HepG2 (cell line): ENCODE results near the gene PEX3. TPM values are rescaled to one million over a fixed set of nuclear protein-coding genes. Genes with fewer than 3 reads are reported as not detected.
"Not testable (repeated sequence)": the region's sequence is repeated elsewhere in the genome, so short reads cannot be mapped to it uniquely, and the experiment has no call there.

Experiments used
- ATAC-seq: fragments of 200-7000 bp; cut with Tn5 transposase; 3 replicates; pipeline ENCODE4 v1.9.1; 2020; ENCODE audit warnings: mild to moderate bottlenecking, moderate library complexity
- BruUV-seq: library from RNA; stranded (reverse); fragments of 400-500 nt; replicated peaks from 2 replicates; lab custom pipeline; 2021; lab: Mats Ljungman, UMichigan
- CTCF ChIA-PET: fragments of 300-600 bp; formaldehyde crosslinking; extraction: SDS; loops from one replicate; lab custom pipeline; 2021; ENCODE audit warnings: low total read pairs, inconsistent platforms, low intra/inter-chr PET ratio; lab: Yijun Ruan, JAX
- POLR2A ChIA-PET: fragments of 350-600 bp; sonication (Branson Sonifier 250); formaldehyde crosslinking; loops from one replicate; lab custom pipeline; 2020; ENCODE audit warnings: antibody characterized with exemption, inconsistent platforms; lab: Yijun Ruan, JAX
- DNase-seq: peaks from one replicate; pipeline ENCODE4 v3.0.0-alpha.2; 2015; ENCODE audit warnings: low spot score
- FAIRE-seq: peaks from 3 replicates; lab custom pipeline; 2011; peaks lifted over from hg19 to GRCh38; lab: Jason Lieb, UNC
- H2AFZ ChIP-seq: one replicate; pipeline ENCODE4 v1.6.1; 2011; ENCODE audit warnings: low read length, inconsistent platforms
- H3K27ac ChIP-seq: fragments of 300-600 bp; 3 replicates; pipeline ENCODE4 v1.8.0; 2011; ENCODE audit warnings: mixed run types, mild to moderate bottlenecking, mixed read lengths, low read length, inconsistent platforms; ENCODE audit not compliant: insufficient read depth; ENCODE audit errors: extremely low read length
- H3K27me3 ChIP-seq, 2 experiments: fragments of 200-600 bp in 1 of 2; 2 replicates in 1 of 2; 3 replicates in 1 of 2; pipeline versions ENCODE4 v1.6.0 to v1.8.0; 2011; ENCODE audit warnings: low read length in 2 of 2, mild to moderate bottlenecking in 2 of 2, moderate library complexity in 2 of 2, inconsistent platforms in 1 of 2; ENCODE audit not compliant: insufficient read depth in 2 of 2, control insufficient read depth in 1 of 2
- H3K36me3 ChIP-seq, 2 experiments: fragments of 200-600 bp in 1 of 2; replicated peaks in 1 of 2; 2 replicates in 1 of 2; 3 replicates in 1 of 2; pipeline versions ENCODE4 v1.5.1 to v1.8.0; 2011; ENCODE audit warnings: low read length in 2 of 2, inconsistent platforms in 1 of 2; ENCODE audit not compliant: insufficient read depth in 2 of 2, control insufficient read depth in 1 of 2
- H3K4me1 ChIP-seq: 2 replicates; pipeline ENCODE4 v1.5.1; 2012; ENCODE audit warnings: low read length, inconsistent platforms; ENCODE audit not compliant: insufficient read depth
- H3K4me2 ChIP-seq: 2 replicates; pipeline ENCODE4 v1.6.0; 2011; ENCODE audit warnings: low read depth, low read length, inconsistent platforms
- H3K4me3 ChIP-seq, 3 experiments: fragments of 200-600 bp in 1 of 3; sonication (generic), shearing (Covaris generic) in 1 of 3; replicated peaks in 1 of 3; 2 replicates each; pipeline ENCODE4 v1.5.1; 2011 to 2016; ENCODE audit warnings: low read length in 3 of 3, inconsistent platforms in 2 of 3, low read depth in 2 of 3, mild to moderate bottlenecking in 2 of 3, control low read depth in 1 of 3, mixed read lengths in 1 of 3; ENCODE audit not compliant: insufficient read depth in 1 of 3
- H3K79me2 ChIP-seq: one replicate; pipeline ENCODE4 v1.6.1; 2011; ENCODE audit warnings: low read length, inconsistent platforms; ENCODE audit not compliant: insufficient read depth
- H3K9ac ChIP-seq: 2 replicates; pipeline ENCODE4 v1.6.0; 2011; ENCODE audit warnings: mild to moderate bottlenecking, low read depth, low read length, inconsistent platforms; ENCODE audit not compliant: insufficient read depth
- H3K9me3 ChIP-seq: 2 replicates; pipeline ENCODE4 v1.5.1; 2012; ENCODE audit warnings: mild to moderate bottlenecking, low read length
- H4K20me1 ChIP-seq: 2 replicates; pipeline ENCODE4 v1.6.0; 2011; ENCODE audit warnings: inconsistent platforms, mild to moderate bottlenecking, low read length, moderate library complexity; ENCODE audit not compliant: insufficient read depth
- CSRNP2 ChIP-seq: sonication (generic); formaldehyde crosslinking; conservative IDR thresholded peaks from 2 replicates; pipeline ENCODE4 v1.8.0; 2022; ENCODE audit warnings: low read depth, missing genetic modification reagents
- FOXM1 ChIP-seq: sonication (generic); formaldehyde crosslinking; IDR thresholded peaks from 2 replicates; pipeline ENCODE4 v1.5.0; 2020; ENCODE audit warnings: missing genetic modification reagents
- NONO ChIP-seq, 2 experiments: fragments of 450-650 bp in 1 of 2; sonication (generic) in 1 of 2; formaldehyde crosslinking in 1 of 2; IDR thresholded peaks in 1 of 2; conservative IDR thresholded peaks in 1 of 2; 2 replicates each; pipeline versions ENCODE4 v1.6.1 to v1.8.0; 2017 to 2022; ENCODE audit warnings: mild to moderate bottlenecking in 1 of 2, missing genetic modification reagents in 1 of 2, moderate library complexity in 1 of 2
- U2AF2 ChIP-seq: fragments of 200-400 bp; formaldehyde crosslinking; IDR thresholded peaks from 2 replicates; pipeline ENCODE4 v1.6.1; 2017; ENCODE audit warnings: low read depth, mild to moderate bottlenecking, low read length
- ZSCAN9 ChIP-seq: IDR thresholded peaks from 2 replicates; pipeline ENCODE4 v1.6.1; 2016; ENCODE audit warnings: borderline replicate concordance
- whole genome bisulfite sequencing: methylation state at CpG from one replicate; pipeline ENCODE4 v1.1.6; 2017; ENCODE audit warnings: low lambda C conversion rate; 5-methylcytosine and 5-hydroxymethylcytosine counted together
- in situ Hi-C: cut with HindIII; loops from 2 replicates; pipeline ENCODE4 v1.10.0; 2017; ENCODE audit warnings: low pct_unique_long_range_greater_than_20kb; ENCODE audit not compliant: extremely low pct_ligation_motif_present
- intact Hi-C: fragments of 100-400 bp; cut with micrococcal nuclease; formaldehyde crosslinking; loops from one replicate; pipeline ENCODE4 v1.10.0; 2022; ENCODE audit not compliant: unreplicated experiment
- polyA plus RNA-seq, 8 experiments: library from polyadenylated mRNA; depleted of rRNA in 3 of 8; stranded (reverse) in 7 of 8; unstranded in 1 of 8; fragments of >200 nt; fragmentation: Illumina TruSeq in 4 of 8; extraction: Trizol in 4 of 8; gene quantifications; 2 replicates each; pipeline versions ENCODE4 v1.2.1 to v1.2.3, GENCODE V29; 2011 to 2016; ENCODE audit warnings: low read depth in 4 of 8, missing spikeins in 1 of 8, mixed read lengths in 1 of 8; ENCODE audit not compliant: insufficient read depth in 1 of 8
- total RNA-seq, 5 experiments: library from RNA; depleted of rRNA; stranded (reverse); fragments of >200 nt; fragmentation: Illumina TruSeq; extraction: Trizol; gene quantifications; 2 replicates each; pipeline ENCODE4 v1.2.3, GENCODE V29; 2016; ENCODE audit warnings: low read depth in 1 of 5

PEX3 gene
- total and polyA plus RNA-seq, 2 of the 13 experiments (the other 11 are each of a cell fraction or from before 2014, with no cell fraction given): 30.9 to 40.8 TPM

- no peak overlapping the region for H3K27ac ChIP-seq
- no TSS peak for BruUV-seq
- FAIRE-seq: no peak
- intact Hi-C loops: no loop called here
- no peak overlapping the region for H3K4me2 ChIP-seq
- no peak for DNase-seq
- H3K9me3 ChIP-seq: no peaks in the 10 kb centered on the region
- no peak overlapping the region for H2AFZ ChIP-seq
- POLR2A ChIA-PET: no interaction called here
- no peak overlapping the region for H3K4me3 ChIP-seq
- no peak for ATAC-seq
- WGBS: 97% methylated on average over 2 of the region's 2 CpGs
- in situ Hi-C loops: no loop called here
- H4K20me1 ChIP-seq: no peaks in the 10 kb centered on the region
- CTCF ChIA-PET: no interaction called here
- no peaks in the 10 kb centered on the region for H3K27me3 ChIP-seq
- TF ChIP-seq NONO (IDR thresholded peaks at IDR 0.05) (no peak), NONO (CRISPR knock-in tag; conservative IDR thresholded peaks at IDR 0.05) (no peak), FOXM1 (CRISPR knock-in tag) (no peak), ZSCAN9 (no peak), CSRNP2 (no peak), U2AF2 (no peak)
- H3K79me2 ChIP-seq: peaks cover 15% of the 10 kb centered on the region
- H3K36me3 ChIP-seq: peaks cover 10 to 35% of the 10 kb centered on the region in 2 experiments
- H3K9ac ChIP-seq: no peak overlapping the region
- peaks cover 6% of the 10 kb centered on the region; the same call in 1 of the 2 replicates for H3K4me1 ChIP-seq
These were observed 7.5 kb upstream of the PEX3 start for GRCh38 chr6:143443096-143443495.

- H3K27ac ChIP-seq, DNase-seq, H3K4me3 ChIP-seq, H3K4me2 ChIP-seq, H4K20me1 ChIP-seq, POLR2A ChIA-PET, CTCF ChIA-PET, H3K36me3 ChIP-seq, FAIRE-seq, H3K27me3 ChIP-seq, H3K9me3 ChIP-seq, H2AFZ ChIP-seq, H3K9ac ChIP-seq, intact Hi-C loops, BruUV-seq, in situ Hi-C loops, ATAC-seq: not testable (repeated sequence)
- 98% methylated on average over 2 of the region's 2 CpGs for WGBS
- peaks cover 28% of the 10 kb centered on the region for H3K4me1 ChIP-seq
- H3K79me2 ChIP-seq: peaks cover 50% of the 10 kb centered on the region
These were observed 2.7 kb upstream of the PEX3 start for GRCh38 chr6:143447865-143448264.
